ENCODE results near the gene NBPF8.
"Not testable (repeated sequence)": the region's sequence is repeated elsewhere in the genome, so short reads cannot be mapped to it uniquely, and the experiment has no call there.

Gene NBPF8

DNA sequence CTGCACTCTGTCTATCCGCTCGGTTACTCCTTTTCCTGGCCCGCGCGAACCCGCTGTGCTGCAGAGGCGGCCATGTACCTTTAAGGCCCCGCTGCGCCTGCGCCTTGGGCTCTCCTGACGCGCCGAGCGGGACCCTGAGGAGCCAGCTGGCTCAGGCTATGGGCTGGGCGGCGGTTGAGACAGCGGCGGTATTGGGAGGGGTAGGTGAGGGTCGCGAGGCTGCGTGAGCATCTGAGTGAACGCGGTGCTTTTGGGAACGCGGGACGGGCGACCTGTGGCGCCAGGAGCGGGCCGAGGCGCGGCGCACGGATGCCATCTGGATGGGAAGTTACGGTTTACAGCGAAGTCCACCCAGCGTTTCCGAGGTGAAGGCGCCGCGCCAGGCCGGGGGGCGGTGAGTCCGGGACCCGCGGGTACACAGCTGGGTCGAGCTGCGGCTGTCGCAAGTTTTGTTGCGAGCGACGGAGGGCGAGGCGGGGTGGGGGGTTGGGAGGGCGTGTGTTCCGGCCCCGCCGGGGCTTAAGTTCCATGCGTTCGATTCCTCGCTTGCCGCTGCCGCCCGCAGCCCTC, at the start of gene NBPF8:
NBPF8 (plus strand) TSS at position 125 of the 570 bp plus-strand sequence. CDS start 21,488 bp downstream, outside the sequence.
- DNase-seq, result not testable (repeated sequence)

- not testable (repeated sequence) for DNase-seq
Observed at GRCh38 chr1:120367709-120368108, 47.1 kb upstream of the NBPF8 start.

- DNase-seq, result not testable (repeated sequence)
Observed at GRCh38 chr1:120386651-120387050, 28.2 kb upstream of the NBPF8 start.

DNA sequence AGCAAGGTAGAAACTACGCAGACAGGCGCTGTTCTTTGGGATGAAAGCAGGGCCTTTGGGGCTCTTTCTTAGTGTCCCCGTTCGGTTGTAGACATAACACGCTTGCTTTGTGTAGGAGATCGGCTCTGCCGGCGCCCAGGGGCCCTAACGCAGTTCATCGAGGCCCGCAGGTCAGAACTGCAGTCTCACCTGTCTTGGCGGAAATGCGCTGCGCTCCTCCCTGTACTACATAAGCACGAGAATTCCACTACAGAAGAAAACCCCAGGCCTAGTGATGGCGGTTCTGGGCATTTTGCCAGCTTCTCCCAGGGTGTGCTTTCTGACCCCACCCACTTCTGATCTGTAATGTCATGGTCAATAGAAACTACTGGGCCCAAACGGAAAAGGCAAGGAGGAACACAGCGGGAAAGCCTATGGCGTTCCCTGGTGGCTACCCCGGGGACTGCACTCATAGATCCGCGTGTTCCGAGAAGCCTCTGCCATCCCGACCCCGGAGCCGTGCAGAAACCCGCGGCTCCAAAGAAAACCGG, 26.2 kb upstream of the NBPF8 start:
- DNase-seq, result not testable (repeated sequence)

GRCh38 chr1:120391365-120391764, 23.5 kb upstream of the NBPF8 start:
- not testable (repeated sequence) for DNase-seq

- not testable (repeated sequence) for DNase-seq
Observed at GRCh38 chr1:120393316-120394232, 21.3 kb upstream of the NBPF8 start.

DNA sequence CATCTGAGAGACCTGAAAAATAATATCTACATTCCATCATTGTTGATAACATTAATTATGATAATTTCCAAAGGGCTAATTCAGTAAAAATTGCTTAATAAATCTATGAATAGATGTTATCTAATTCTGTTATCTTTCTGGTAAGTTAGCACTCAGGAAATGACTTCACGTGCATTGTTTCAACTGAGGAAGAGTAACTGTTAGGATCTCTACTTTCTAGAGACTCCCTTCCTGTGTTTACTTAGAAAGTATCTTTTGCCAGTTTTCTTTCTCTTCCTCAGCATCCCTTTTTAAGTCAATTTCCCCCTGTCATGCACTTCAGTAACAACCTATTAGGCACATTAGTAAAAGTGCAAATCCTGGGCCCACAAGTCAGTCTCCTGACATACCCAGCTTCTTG, 9.5 kb upstream of the NBPF8 start:
- DNase-seq, result not testable (repeated sequence)

DNA sequence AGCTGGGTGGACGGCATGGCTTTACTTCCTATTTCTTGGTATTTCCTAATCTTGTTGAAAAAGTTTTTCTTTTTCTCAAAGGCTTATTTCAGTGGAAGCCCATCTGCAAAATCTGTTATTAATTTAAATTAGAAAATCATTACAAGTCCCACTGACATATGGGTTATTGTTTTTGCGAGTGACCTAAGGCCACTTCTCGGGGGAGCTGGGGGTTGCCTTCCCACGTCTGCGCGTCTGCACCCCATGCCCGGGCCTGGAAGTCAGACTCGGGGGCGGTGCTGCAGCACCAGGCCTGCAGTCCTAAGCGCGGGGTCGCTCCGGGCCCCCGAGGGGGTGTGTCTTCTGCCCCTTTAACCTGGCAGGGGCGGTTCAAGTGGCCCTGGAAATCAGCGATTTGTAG, 384 bp upstream of the NBPF8 start:
- not testable (repeated sequence) for DNase-seq

- DNase-seq, result not testable (repeated sequence)
Observed at GRCh38 chr1:120415492-120415961, 692 bp downstream of the NBPF8 start.

GRCh38 chr1:120425063-120425462, 10.2 kb downstream of the NBPF8 start:
- DNase-seq, result not testable (repeated sequence)

- not testable (repeated sequence) for DNase-seq
Observed at GRCh38 chr1:120431626-120432025, 16.8 kb downstream of the NBPF8 start.

- not testable (repeated sequence) for DNase-seq
Observed at GRCh38 chr1:120433831-120434230, 19.0 kb downstream of the NBPF8 start.

DNA sequence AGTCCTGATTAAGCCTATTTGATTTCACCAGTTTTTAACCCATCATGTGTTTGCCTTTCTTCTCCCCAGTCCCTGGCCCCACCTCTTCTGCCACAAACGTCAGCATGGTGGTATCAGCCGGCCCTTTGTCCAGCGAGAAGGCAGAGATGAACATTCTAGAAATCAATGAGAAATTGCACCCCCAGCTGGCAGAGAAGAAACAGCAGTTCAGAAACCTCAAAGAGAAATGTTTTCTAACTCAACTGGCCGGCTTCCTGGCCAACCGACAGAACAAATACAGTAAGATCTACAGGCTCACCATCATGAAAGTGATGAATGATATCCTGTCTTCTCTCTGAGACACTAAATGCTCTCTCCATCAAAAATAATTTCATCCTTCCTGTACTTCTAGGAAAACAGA, 34.3 kb downstream of the NBPF8 start:
- DNase-seq, result not testable (repeated sequence)

Data from amniotic stem cell (primary cell).